Right atrium auricular region (tissue), 2 donors: ENCODE data around the gene CFAP119. TPM values are rescaled to one million over a fixed set of nuclear protein-coding genes. Genes with fewer than 3 reads are reported as not detected.

Experiments
- DNase-seq: peaks from one replicate; pipeline ENCODE4 v3.0.0-alpha.2; 2019; ENCODE audit warnings: low spot score
- H3K27ac ChIP-seq, 2 donors: fragments of 200-600 bp; sonication (generic); 1 replicate in 1 of 2; 2 replicates in 1 of 2; pipeline ENCODE4 v1.5.1; 2016 to 2019
- H3K27me3 ChIP-seq, 2 donors: fragments of 200-600 bp; sonication (generic); one replicate each; pipeline versions ENCODE4 v1.5.1 to v1.6.0; 2017 to 2019
- H3K36me3 ChIP-seq: fragments of 200-600 bp; sonication (generic); one replicate; pipeline ENCODE4 v1.5.1; 2016
- H3K4me1 ChIP-seq, 2 donors: fragments of 200-600 bp; sonication (generic); one replicate each; pipeline versions ENCODE4 v1.5.1 to v1.6.0; 2017 to 2019
- H3K4me3 ChIP-seq, 2 donors: fragments of 200-600 bp; sonication (generic); 1 replicate in 1 of 2; 2 replicates in 1 of 2; pipeline ENCODE4 v1.5.1; 2017 to 2019; ENCODE audit warnings: mild to moderate bottlenecking in 1 of 2, moderate library complexity in 1 of 2
- H3K9me3 ChIP-seq, 2 donors: fragments of 200-600 bp; sonication (generic); one replicate each; pipeline ENCODE4 v1.5.1; 2019
- total RNA-seq, 2 donors: library from RNA; depleted of rRNA; stranded (reverse); fragments of >200 nt; gene quantifications; one replicate each; pipeline ENCODE4 v1.1.0, GENCODE V29; 2016
- TF ChIP-seq, protein P1 (sequence below), 2 donors: fragments of 200-600 bp; sonication (generic); IDR thresholded peaks; one replicate each; pipeline ENCODE4 v1.5.1; 2019; ENCODE audit warnings: antibody characterized with exemption in 2 of 2

The CFAP119 gene
- total RNA-seq, 2 donors from 2014 or later: 0.37 to 0.83 TPM

DNA sequence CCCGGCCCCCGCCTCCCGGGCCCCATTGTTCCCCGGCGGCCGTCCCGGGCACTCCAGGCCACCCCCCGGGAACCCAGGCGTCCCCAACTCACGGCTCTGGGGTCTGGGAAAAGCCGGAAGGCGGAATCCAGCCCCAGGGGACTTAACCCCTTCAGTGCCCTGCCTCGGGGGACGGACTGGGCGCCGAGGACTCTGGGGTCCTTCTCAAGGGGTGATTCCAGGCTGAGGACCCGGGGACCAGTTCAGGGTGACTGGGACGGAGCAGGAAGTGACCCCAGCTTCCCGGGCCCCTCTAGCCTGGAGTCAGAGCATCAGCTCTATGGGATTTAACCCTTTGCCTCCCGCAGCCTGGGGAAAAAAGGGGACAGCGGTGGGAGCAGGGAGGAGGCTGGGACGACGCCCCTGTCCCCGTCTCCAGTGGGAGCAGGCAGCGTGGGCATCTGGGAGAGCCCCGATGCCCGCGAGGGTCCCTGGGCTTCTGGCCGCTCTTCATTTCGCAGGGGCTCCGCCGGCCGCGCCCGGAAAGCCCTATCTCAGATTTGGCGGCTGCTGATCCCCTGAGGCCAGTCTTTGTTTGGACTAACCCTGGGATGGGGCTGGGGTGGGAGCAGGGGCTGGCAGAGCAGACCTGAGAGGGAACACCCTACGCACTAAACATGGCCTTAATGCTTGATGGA, 25.2 kb upstream of the CFAP119 start, which contains the start of gene ZNF629:
Gene ZNF629 (minus strand): TSS at position 270 of the 677 bp plus-strand sequence. CDS start 2,723 bp downstream, outside the sequence.
- peaks cover 19% of the 10 kb centered on the region for H3K36me3 ChIP-seq
- peak; percentile 69 for DNase-seq
- H3K27me3 ChIP-seq: no peaks in the 10 kb centered on the region
- H3K27ac ChIP-seq: peak within 1 kb of the TSS; percentile 92 to 95
- TF ChIP-seq, protein P1, sequence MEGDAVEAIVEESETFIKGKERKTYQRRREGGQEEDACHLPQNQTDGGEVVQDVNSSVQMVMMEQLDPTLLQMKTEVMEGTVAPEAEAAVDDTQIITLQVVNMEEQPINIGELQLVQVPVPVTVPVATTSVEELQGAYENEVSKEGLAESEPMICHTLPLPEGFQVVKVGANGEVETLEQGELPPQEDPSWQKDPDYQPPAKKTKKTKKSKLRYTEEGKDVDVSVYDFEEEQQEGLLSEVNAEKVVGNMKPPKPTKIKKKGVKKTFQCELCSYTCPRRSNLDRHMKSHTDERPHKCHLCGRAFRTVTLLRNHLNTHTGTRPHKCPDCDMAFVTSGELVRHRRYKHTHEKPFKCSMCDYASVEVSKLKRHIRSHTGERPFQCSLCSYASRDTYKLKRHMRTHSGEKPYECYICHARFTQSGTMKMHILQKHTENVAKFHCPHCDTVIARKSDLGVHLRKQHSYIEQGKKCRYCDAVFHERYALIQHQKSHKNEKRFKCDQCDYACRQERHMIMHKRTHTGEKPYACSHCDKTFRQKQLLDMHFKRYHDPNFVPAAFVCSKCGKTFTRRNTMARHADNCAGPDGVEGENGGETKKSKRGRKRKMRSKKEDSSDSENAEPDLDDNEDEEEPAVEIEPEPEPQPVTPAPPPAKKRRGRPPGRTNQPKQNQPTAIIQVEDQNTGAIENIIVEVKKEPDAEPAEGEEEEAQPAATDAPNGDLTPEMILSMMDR (IDR thresholded peaks at IDR 0.05): no peak
- H3K4me1 ChIP-seq: peaks cover 0 to 25% of the 10 kb centered on the region in 2 donors
- H3K4me3 ChIP-seq: peak within 1 kb of the TSS; percentile 93 to 96
- no peaks in the 10 kb centered on the region for H3K9me3 ChIP-seq

GRCh38 chr16:30786115-30786935, 24.5 kb upstream of the CFAP119 start:
- Histone ChIP-seq H3K27me3 (no peaks in the 10 kb centered on the region), H3K4me3 (peak overlapping the region; percentile 93 to 96), H3K36me3 (peaks cover 25% of the 10 kb centered on the region), H3K9me3 (no peaks in the 10 kb centered on the region), H3K4me1 (peaks cover 0 to 25% of the 10 kb centered on the region in 2 donors), H3K27ac (peak overlapping the region; percentile 92 to 95)
- TF ChIP-seq, protein P1 (IDR thresholded peaks at IDR 0.05): no peak
- no peak for DNase-seq

GRCh38 chr16:30785126-30786106, 23.6 kb upstream of the CFAP119 start:
- peak overlapping the region in 1 of 2 donors; percentile 93 for H3K4me3 ChIP-seq
- no peaks in the 10 kb centered on the region for H3K9me3 ChIP-seq
- H3K36me3 ChIP-seq: peaks cover 25% of the 10 kb centered on the region
- TF ChIP-seq, protein P1 (IDR thresholded peaks at IDR 0.05): no peak
- DNase-seq: no peak
- H3K27ac ChIP-seq: peak overlapping the region; percentile 92 to 95
- peaks cover 0 to 25% of the 10 kb centered on the region in 2 donors for H3K4me1 ChIP-seq
- H3K27me3 ChIP-seq: no peaks in the 10 kb centered on the region

DNA sequence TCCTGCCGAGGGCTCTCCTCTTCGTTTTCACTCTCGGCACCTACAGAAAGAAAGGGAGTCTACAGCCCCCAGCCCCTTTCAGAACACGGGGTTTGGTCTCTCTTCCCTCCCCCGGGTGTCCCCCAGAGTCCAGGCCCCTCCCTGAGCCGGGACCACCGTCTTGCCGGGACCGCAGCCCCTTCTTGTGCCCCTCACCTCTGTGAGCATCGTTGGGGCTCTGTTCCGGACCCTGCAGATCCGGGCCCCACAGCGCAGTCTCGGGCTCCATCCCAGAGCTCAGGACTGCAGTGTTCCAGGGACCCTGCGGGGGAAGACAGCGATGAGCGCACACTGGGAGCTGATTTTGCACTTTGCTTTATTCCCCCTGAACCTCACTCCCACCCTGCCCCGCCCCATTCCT, 22.4 kb upstream of the CFAP119 start:
- no peak overlapping the region for H3K4me3 ChIP-seq
- H3K36me3 ChIP-seq: peaks cover 25% of the 10 kb centered on the region
- H3K9me3 ChIP-seq: no peaks in the 10 kb centered on the region
- DNase-seq: no peak
- H3K4me1 ChIP-seq: peaks cover 0 to 25% of the 10 kb centered on the region in 2 donors
- no peak overlapping the region for H3K27ac ChIP-seq
- no peaks in the 10 kb centered on the region for H3K27me3 ChIP-seq
- TF ChIP-seq, protein P1 (IDR thresholded peaks at IDR 0.05): no peak
